Uterus (tissue), 4 donors: ENCODE data around the gene MOBP. TPM values are rescaled to one million over a fixed set of nuclear protein-coding genes. Genes with fewer than 3 reads are reported as not detected.

Experiments
- DNase-seq, 2 donors: peaks; one replicate each; pipeline ENCODE4 v3.0.0-alpha.2; 2019 to 2020
- H3K27ac ChIP-seq, 2 donors: fragments of 200-600 bp; sonication (generic); 1 replicate in 1 of 2; 2 replicates in 1 of 2; pipeline ENCODE4 v1.5.1; 2016 to 2018
- H3K27me3 ChIP-seq, 2 donors: fragments of 200-600 bp; sonication (generic); one replicate each; pipeline ENCODE4 v1.5.1; 2018 to 2019; ENCODE audit warnings: control low read depth in 1 of 2
- H3K36me3 ChIP-seq, 2 donors: fragments of 200-600 bp; sonication (generic); one replicate each; pipeline ENCODE4 v1.5.1; 2019; ENCODE audit warnings: control low read depth in 1 of 2
- H3K4me1 ChIP-seq, 2 donors: fragments of 200-600 bp; sonication (generic); one replicate each; pipeline ENCODE4 v1.5.1; 2018 to 2019; ENCODE audit warnings: control low read depth in 1 of 2
- H3K4me3 ChIP-seq, 2 donors: fragments of 200-600 bp; sonication (generic); 1 replicate in 1 of 2; 2 replicates in 1 of 2; pipeline ENCODE4 v1.5.1; 2018 to 2019; ENCODE audit warnings: mild to moderate bottlenecking in 1 of 2
- H3K9me3 ChIP-seq, 2 donors: fragments of 200-600 bp; sonication (generic); one replicate each; pipeline ENCODE4 v1.5.1; 2019; ENCODE audit warnings: control low read depth in 1 of 2
- CTCF ChIP-seq, 4 experiments: fragments of 200-600 bp in 2 of 4; fragments of 450-650 bp in 2 of 4; sonication (generic) in 2 of 4; IDR thresholded peaks; one replicate each; pipeline ENCODE4 v1.5.1; 2016 to 2019; ENCODE audit warnings: antibody characterized with exemption in 4 of 4, mild to moderate bottlenecking in 2 of 4, moderate library complexity in 1 of 4
- POLR2A ChIP-seq, 2 donors: fragments of 450-650 bp; IDR thresholded peaks; one replicate each; pipeline ENCODE4 v1.6.1; 2016; ENCODE audit warnings: antibody characterized with exemption in 2 of 2, mild to moderate bottlenecking in 1 of 2, moderate library complexity in 1 of 2
- intact Hi-C: fragments of 100-400 bp; cut with DNase I; formaldehyde crosslinking; loops from one replicate; pipeline ENCODE4 v1.15.1; 2023; ENCODE audit warnings: low total_unique reads
- total RNA-seq, 4 donors: library from RNA; depleted of rRNA in 3 of 4; stranded (reverse); fragments of >200 nt in 3 of 4; gene quantifications; one replicate each; pipeline versions ENCODE4 v1.1.0 to v1.2.4, GENCODE V29; 2014 to 2023
- donor health status: DM: yes; HTN: yes; CAD: no.

MOBP gene
- total RNA-seq, 4 donors from 2014 or later, result 0.43 TPM; not detected in 3

- intact Hi-C loops, result no loop called here
- no peaks in the 10 kb centered on the region for H3K36me3 ChIP-seq
- TF ChIP-seq POLR2A (IDR thresholded peaks at IDR 0.05) (no peak), CTCF (IDR thresholded peaks at IDR 0.05) (no peak)
These were observed 30.3 kb downstream of the MOBP start for GRCh38 chr3:39497753-39498152.

GRCh38 chr3:39499651-39500273 lies 32.3 kb downstream of the MOBP start:
- no peaks in the 10 kb centered on the region for H3K27me3 ChIP-seq

More at GRCh38 chr3:39497753-39498152, 30.3 kb downstream of the MOBP start:
- no peak for DNase-seq
- H3K27me3 ChIP-seq, result no peaks in the 10 kb centered on the region
- H3K4me3 ChIP-seq, result no peak overlapping the region
- no peaks in the 10 kb centered on the region for H3K4me1 ChIP-seq
- H3K9me3 ChIP-seq, result no peaks in the 10 kb centered on the region
- H3K27ac ChIP-seq, result no peak overlapping the region

GRCh38 chr3:39501059-39501458 lies 33.6 kb downstream of the MOBP start:
- Histone ChIP-seq H3K27me3 (no peaks in the 10 kb centered on the region), H3K9me3 (no peaks in the 10 kb centered on the region), H3K4me1 (no peaks in the 10 kb centered on the region), H3K4me3 (no peak overlapping the region), H3K36me3 (no peaks in the 10 kb centered on the region), H3K27ac (no peak overlapping the region)
- intact Hi-C loops, result no loop called here
- DNase-seq, result no peak
- TF ChIP-seq CTCF (IDR thresholded peaks at IDR 0.05) (no peak), POLR2A (IDR thresholded peaks at IDR 0.05) (no peak)

More at GRCh38 chr3:39499651-39500273, 32.3 kb downstream of the MOBP start:
- no peak for DNase-seq
- Histone ChIP-seq H3K4me1 (no peaks in the 10 kb centered on the region), H3K4me3 (no peak overlapping the region), H3K36me3 (no peaks in the 10 kb centered on the region), H3K9me3 (no peaks in the 10 kb centered on the region), H3K27ac (no peak overlapping the region)
- no peak for TF ChIP-seq CTCF (IDR thresholded peaks at IDR 0.05)
- no peak for TF ChIP-seq POLR2A (IDR thresholded peaks at IDR 0.05)
- intact Hi-C loops, result no loop called here

GRCh38 chr3:39501968-39502837 lies 34.7 kb downstream of the MOBP start:
- no peak for TF ChIP-seq CTCF (IDR thresholded peaks at IDR 0.05)
- no peak for TF ChIP-seq POLR2A (IDR thresholded peaks at IDR 0.05)
- Histone ChIP-seq H3K9me3 (no peaks in the 10 kb centered on the region), H3K4me1 (no peaks in the 10 kb centered on the region), H3K27ac (no peak overlapping the region), H3K4me3 (peak overlapping the region; percentile 18 to 19), H3K36me3 (no peaks in the 10 kb centered on the region), H3K27me3 (no peaks in the 10 kb centered on the region)
- no peak for DNase-seq
- intact Hi-C loops, result no loop called here

GRCh38 chr3:39502838-39503145 lies 35.3 kb downstream of the MOBP start:
- no peak overlapping the region for H3K4me3 ChIP-seq
- H3K36me3 ChIP-seq, result no peaks in the 10 kb centered on the region
- H3K9me3 ChIP-seq, result no peaks in the 10 kb centered on the region
- intact Hi-C loops, result no loop called here
- no peak overlapping the region for H3K27ac ChIP-seq
- no peak for TF ChIP-seq POLR2A (IDR thresholded peaks at IDR 0.05)
- TF ChIP-seq CTCF (IDR thresholded peaks at IDR 0.05), result no peak
- DNase-seq, result no peak
- H3K4me1 ChIP-seq, result no peaks in the 10 kb centered on the region
- H3K27me3 ChIP-seq, result no peaks in the 10 kb centered on the region
